ENCODE results near the gene CCIN. TPM values are rescaled to one million over a fixed set of nuclear protein-coding genes. Genes with fewer than 3 reads are reported as not detected.

The CCIN gene
- not detected in 2 replicates for total RNA-seq
- long read RNA-seq: 0 reads

DNA sequence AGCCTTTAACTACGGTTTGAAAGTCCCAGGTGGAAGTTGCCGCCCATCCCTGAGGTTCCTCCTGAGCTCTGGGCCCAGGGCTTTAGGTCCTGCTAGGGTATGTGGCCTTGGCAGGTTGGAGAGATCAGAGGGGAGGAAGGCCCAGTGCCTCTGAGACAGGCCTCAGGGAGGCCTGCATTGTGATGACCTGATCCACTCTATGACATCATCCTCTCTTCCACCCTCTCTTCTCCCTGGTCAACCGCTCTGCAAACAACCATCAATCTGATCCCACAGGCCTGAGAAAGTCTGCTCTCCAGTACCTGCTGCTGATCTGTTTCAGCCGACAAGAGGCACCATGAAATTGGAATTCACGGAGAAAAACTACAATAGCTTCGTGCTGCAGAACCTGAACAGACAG lies at the start of gene CCIN:
Gene CCIN (plus strand): TSS at position 223 of the 400 bp plus-strand sequence. CDS start 115 bp downstream, at position 338.
- Mint-ChIP-seq H3K27me3 (ENCODE audit: unreplicated experiment) (no peaks in the 10 kb centered on the region), H3K9me3 (ENCODE audit: unreplicated experiment) (no peaks in the 10 kb centered on the region), H3K36me3 (ENCODE audit: unreplicated experiment) (no peaks in the 10 kb centered on the region), H3K4me3 (ENCODE audit: unreplicated experiment) (no peak within 1 kb of the TSS), H3K4me1 (ENCODE audit: unreplicated experiment) (peaks cover 22% of the 10 kb centered on the region), H3K27ac (ENCODE audit: unreplicated experiment) (no peak within 1 kb of the TSS)
- DNase-seq (ENCODE audit: extremely low spot score, unreplicated experiment): no peak
- TF ChIP-seq, protein P1, sequence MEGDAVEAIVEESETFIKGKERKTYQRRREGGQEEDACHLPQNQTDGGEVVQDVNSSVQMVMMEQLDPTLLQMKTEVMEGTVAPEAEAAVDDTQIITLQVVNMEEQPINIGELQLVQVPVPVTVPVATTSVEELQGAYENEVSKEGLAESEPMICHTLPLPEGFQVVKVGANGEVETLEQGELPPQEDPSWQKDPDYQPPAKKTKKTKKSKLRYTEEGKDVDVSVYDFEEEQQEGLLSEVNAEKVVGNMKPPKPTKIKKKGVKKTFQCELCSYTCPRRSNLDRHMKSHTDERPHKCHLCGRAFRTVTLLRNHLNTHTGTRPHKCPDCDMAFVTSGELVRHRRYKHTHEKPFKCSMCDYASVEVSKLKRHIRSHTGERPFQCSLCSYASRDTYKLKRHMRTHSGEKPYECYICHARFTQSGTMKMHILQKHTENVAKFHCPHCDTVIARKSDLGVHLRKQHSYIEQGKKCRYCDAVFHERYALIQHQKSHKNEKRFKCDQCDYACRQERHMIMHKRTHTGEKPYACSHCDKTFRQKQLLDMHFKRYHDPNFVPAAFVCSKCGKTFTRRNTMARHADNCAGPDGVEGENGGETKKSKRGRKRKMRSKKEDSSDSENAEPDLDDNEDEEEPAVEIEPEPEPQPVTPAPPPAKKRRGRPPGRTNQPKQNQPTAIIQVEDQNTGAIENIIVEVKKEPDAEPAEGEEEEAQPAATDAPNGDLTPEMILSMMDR (IDR thresholded peaks at IDR 0.05): no peak

DNA sequence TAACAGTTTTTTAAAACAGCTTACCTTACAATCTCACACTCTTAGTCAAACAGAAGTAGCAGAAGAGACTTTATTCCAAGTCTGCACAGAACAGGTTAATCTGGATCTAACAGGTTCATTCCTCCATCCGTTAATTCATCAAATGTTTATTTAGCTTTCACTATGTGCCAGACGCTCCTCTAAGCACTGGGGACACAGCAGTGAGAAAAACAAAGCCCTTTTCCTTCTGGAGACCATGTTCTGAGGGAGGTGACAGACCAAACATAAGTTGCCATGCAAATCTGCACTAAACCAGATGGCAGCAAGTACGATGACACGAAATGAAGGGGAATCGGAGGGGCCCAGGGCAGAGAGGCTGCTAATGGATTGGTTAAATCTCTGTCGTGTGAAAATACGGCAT lies 49.7 kb upstream of the CCIN start:
- H3K4me3 Mint-ChIP-seq (ENCODE audit: unreplicated experiment): no peak overlapping the region
- no peaks in the 10 kb centered on the region for H3K27me3 Mint-ChIP-seq (ENCODE audit: unreplicated experiment)
- no peak for DNase-seq (ENCODE audit: extremely low spot score, unreplicated experiment)
- no peaks in the 10 kb centered on the region for H3K4me1 Mint-ChIP-seq (ENCODE audit: unreplicated experiment)
- no peak overlapping the region for H3K27ac Mint-ChIP-seq (ENCODE audit: unreplicated experiment)
- TF ChIP-seq, protein P1 (IDR thresholded peaks at IDR 0.05): no peak
- H3K36me3 Mint-ChIP-seq (ENCODE audit: unreplicated experiment): peaks cover 45% of the 10 kb centered on the region
- no peaks in the 10 kb centered on the region for H3K9me3 Mint-ChIP-seq (ENCODE audit: unreplicated experiment)

DNA sequence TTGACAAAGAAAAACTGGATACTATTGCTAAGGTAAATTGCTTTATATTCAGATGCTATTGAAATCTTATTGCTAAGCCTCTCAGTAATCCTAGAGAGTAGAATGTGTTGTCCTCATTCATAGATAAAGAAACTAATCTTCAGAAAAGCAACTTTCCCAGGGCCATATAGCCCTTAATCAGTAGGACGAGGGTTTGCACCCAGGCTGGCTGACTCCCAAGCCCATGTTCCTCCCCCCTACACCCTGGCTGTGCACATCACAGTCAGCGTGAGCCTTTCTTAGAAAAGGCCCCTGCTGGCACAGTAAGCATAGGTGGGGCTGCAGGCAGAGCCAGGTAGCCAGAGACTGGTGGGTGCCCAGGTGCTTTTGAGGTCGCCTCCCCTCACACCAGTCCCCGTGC lies 48.5 kb upstream of the CCIN start:
- no peaks in the 10 kb centered on the region for H3K4me1 Mint-ChIP-seq (ENCODE audit: unreplicated experiment)
- TF ChIP-seq, protein P1 (IDR thresholded peaks at IDR 0.05): no peak
- DNase-seq (ENCODE audit: extremely low spot score, unreplicated experiment): no peak
- peaks cover 50% of the 10 kb centered on the region for H3K36me3 Mint-ChIP-seq (ENCODE audit: unreplicated experiment)
- no peaks in the 10 kb centered on the region for H3K27me3 Mint-ChIP-seq (ENCODE audit: unreplicated experiment)
- no peak overlapping the region for H3K4me3 Mint-ChIP-seq (ENCODE audit: unreplicated experiment)
- no peak overlapping the region for H3K27ac Mint-ChIP-seq (ENCODE audit: unreplicated experiment)
- no peaks in the 10 kb centered on the region for H3K9me3 Mint-ChIP-seq (ENCODE audit: unreplicated experiment)

DNA sequence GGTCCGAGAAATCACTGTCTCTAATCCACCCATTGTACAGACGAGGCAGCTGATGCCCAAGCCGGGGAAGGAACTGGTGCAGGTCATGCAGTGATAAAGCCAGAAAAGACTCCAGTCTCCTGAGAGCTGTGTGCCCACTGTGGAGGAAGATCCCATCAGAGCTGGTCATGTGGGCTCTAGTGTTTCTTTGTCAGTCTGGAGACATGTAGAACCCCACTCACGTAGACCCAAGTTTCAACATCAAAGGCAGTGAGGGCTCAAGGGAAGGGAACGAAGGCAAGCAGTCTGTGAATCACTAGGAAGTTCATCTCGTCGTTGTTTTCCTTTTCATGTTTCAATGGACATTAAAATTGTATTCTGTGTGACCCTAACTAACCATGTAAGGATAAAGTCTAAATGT lies 47.2 kb upstream of the CCIN start:
- no peak overlapping the region for H3K4me3 Mint-ChIP-seq (ENCODE audit: unreplicated experiment)
- no peaks in the 10 kb centered on the region for H3K9me3 Mint-ChIP-seq (ENCODE audit: unreplicated experiment)
- H3K36me3 Mint-ChIP-seq (ENCODE audit: unreplicated experiment): peaks cover 44% of the 10 kb centered on the region
- H3K4me1 Mint-ChIP-seq (ENCODE audit: unreplicated experiment): peaks cover 3% of the 10 kb centered on the region
- no peaks in the 10 kb centered on the region for H3K27me3 Mint-ChIP-seq (ENCODE audit: unreplicated experiment)
- DNase-seq (ENCODE audit: extremely low spot score, unreplicated experiment): no peak
- TF ChIP-seq, protein P1 (IDR thresholded peaks at IDR 0.05): no peak
- no peak overlapping the region for H3K27ac Mint-ChIP-seq (ENCODE audit: unreplicated experiment)

DNA sequence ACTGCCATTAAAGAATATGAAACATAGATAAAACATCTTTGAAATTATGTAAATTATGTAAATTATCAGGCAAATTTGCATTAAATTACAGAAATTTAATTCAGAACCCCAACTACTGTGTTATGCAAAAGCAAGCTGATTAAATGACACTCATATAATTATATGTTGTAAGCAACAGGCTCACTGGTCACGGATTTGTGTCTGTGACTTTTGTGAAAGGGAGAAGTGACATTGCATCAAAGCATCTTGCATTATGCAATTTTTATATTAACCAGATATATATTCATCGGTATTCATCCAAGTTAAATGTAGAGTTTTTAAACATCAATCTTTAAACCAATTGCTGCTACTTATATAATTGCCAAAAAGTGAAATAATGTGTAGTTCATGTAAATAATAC lies 45.7 kb upstream of the CCIN start:
- DNase-seq (ENCODE audit: extremely low spot score, unreplicated experiment): no peak
- no peak overlapping the region for H3K4me3 Mint-ChIP-seq (ENCODE audit: unreplicated experiment)

More for the DNA sequence above, 45.7 kb upstream of the CCIN start:
- no peak overlapping the region for H3K27ac Mint-ChIP-seq (ENCODE audit: unreplicated experiment)
- no peaks in the 10 kb centered on the region for H3K27me3 Mint-ChIP-seq (ENCODE audit: unreplicated experiment)
- H3K9me3 Mint-ChIP-seq (ENCODE audit: unreplicated experiment): no peaks in the 10 kb centered on the region
- H3K4me1 Mint-ChIP-seq (ENCODE audit: unreplicated experiment): peaks cover 3% of the 10 kb centered on the region
- H3K36me3 Mint-ChIP-seq (ENCODE audit: unreplicated experiment): peaks cover 33% of the 10 kb centered on the region
- TF ChIP-seq, protein P1 (IDR thresholded peaks at IDR 0.05): no peak
